HG03558 (cell line): ENCODE results near the gene M1AP.
"Not testable (repeated sequence)": the region's sequence is repeated elsewhere in the genome, so short reads cannot be mapped to it uniquely, and the experiment has no call there.

Source experiments
- ATAC-seq: cut with Tn5 transposase; IDR thresholded peaks from one replicate; pipeline ENCODE4 v1.9.1; 2021; ENCODE audit warnings: moderate number of reproducible peaks; ENCODE audit not compliant: unreplicated experiment; ENCODE audit errors: extremely low read depth

The M1AP gene

DNA sequence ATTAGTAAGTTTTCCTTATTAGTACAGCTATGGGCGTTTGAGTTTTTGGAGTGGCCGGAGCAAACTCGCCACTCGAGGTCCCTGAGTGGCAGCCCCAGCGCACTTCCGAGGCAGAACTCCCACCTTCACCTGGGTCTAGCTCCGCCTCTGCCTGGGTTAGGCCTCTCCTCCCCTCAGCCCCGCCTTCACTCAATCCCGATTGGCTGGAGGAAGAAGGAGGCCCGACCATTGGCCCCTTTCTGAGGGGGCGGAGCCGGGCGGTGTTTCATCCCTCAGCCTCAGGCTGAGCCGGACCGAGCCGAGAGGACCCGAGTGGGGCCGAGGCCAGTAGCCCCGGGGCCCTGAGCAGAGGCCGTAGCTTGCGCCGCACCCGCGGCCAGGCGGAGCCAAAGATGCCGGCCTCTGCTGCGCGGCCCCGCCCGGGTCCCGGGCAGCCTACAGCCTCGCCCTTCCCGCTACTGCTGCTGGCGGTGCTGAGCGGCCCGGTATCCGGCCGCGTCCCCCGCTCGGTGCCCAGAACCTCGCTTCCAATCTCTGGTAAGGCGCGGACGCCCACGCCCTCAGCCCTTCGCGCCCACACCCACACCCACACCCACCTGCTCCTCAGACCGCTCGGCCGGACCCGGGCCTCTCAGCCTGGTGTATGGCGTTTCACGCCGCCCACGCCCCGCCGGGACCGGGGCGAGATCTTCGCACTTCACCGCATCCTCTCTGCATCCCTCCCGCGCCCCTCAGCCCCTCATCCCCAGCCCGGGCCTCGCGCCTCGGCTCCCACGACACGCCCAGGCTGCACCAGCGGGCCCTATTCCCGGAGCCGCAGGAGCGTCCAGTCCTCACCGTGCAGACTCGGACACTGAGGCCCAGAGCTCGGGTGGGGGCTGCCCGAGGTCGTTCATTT, 6.1 kb upstream of the M1AP start, which contains the start of gene SEMA4F:
TSS of gene SEMA4F (plus strand) at position 263 of the 898 bp plus-strand sequence. CDS start at position 393, 130 bp downstream.
- peak; percentile 99 for ATAC-seq

- ATAC-seq = no peak
These were observed 5.5 kb upstream of the M1AP start for GRCh38 chr2:74653589-74653984.

GRCh38 chr2:74646834-74647482, 1.2 kb downstream of the M1AP start:
- no peak for ATAC-seq

DNA sequence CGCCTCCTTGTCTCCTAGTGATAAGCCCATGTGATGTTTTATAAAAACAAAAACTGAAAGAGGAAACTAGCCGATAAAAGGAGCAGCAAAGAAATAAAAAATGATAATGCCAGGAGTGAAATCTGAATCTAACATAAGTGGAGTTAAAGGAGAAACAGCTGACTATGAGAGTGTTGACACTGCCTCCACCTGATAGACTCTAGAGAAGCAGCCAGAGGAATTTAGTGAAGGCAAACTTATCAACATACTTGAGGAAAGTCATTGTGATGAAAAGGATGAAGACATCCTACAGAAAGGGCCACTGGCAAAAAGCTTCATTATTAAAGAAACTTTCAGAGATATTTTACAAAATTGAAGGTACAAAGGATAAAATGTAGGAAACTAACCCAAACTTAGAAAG, 1.9 kb downstream of the M1AP start:
- no peak for ATAC-seq

DNA sequence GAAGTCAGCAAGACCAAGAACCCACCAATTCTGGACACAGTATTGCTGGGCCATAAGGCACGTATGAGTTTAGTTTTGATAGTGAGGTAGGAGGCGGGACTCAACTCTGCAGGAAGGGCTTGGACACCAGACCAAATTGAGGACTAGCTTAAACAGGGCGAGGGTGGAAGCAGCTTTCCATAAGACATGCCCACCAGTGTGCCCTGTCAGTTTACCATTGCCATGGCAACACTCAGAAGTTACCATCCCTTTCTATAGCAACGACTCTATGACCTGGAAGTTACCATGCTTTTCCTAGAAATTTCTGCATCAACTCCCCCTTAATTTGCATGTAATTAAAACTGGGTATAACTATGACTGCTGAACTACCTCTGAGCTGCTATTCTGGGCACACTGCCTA, 2.8 kb downstream of the M1AP start:
- ATAC-seq = no peak

- no peak for ATAC-seq
These were observed 8.6 kb downstream of the M1AP start for GRCh38 chr2:74639550-74639949.

DNA sequence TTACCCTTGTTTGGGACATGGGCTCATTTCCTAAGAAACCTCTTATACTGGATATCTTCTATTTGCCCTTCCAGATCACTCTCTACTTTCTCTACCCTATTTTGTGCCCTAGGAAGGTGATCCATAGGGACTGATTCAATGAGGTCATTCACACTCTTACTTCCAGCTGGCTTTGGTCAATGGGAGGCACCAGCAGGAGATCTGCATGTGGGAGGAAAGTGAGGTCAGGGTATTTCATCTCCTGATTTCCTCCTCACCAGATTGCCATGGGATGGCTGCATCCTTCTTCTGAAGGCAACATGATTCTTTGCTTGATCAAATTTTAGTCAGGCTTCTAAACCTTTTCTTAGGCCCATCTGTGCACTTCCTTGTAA, 15.2 kb downstream of the M1AP start:
- no peak for ATAC-seq

GRCh38 chr2:74632209-74632938, 15.8 kb downstream of the M1AP start:
- ATAC-seq = no peak

GRCh38 chr2:74630454-74630853, 17.7 kb downstream of the M1AP start:
- not testable (repeated sequence) for ATAC-seq

GRCh38 chr2:74628538-74629105, 19.5 kb downstream of the M1AP start:
- no peak for ATAC-seq

DNA sequence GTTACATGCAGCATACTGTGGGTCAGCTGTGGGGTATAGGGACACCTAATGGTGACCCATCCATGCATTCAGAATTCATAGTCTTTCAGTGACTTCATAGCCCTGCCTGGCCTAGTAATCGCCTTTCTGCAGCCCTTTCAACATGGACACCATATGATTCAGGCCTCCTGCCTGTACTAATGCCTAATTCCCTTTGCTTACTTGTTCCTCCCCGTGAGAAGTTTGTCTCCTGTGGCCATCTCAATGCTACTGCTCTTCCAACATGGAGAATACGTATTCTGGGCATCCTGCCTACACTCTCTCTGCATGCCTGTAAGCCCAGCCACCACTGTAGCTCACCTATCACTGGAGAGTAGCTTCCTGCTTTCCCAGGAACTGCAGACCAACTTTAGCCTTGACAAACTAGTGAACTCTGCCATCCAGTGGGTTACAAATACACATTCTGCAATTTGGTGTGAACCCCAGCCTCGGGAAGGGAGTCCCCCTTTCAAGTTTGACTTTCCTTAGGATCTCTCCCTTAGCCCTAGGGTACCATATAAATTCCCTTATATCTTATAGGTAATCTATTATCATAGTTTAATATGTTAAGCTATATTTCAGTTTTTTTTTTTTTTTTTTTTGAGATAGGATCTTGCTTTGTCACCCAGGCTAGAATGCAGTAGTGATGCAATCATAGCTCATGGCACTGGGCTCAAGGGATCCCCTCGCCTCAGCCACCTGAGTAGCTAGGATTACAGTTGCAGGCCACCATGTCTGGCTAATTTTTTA, 22.3 kb downstream of the M1AP start:
- no peak for ATAC-seq

DNA sequence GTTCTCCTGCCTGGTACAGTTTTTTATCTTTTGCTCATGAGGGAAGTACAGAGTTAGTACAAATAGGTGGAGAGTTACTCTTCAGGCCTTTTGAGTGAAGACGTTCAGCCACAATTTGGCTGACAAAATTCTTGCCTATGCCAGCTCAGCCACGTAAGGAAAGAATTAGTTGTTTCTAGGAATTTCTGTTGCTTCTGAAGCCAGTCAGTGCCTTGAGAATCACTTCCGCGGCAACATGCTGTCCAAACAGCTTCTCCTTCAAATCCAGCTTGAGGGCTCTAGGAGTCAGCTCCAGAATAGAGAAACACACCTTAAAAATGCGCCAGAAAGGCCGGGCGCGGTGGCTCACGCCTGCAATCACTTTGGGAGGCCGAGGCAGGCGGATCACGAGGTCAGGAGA, 27.5 kb downstream of the M1AP start:
- ATAC-seq = no peak

DNA sequence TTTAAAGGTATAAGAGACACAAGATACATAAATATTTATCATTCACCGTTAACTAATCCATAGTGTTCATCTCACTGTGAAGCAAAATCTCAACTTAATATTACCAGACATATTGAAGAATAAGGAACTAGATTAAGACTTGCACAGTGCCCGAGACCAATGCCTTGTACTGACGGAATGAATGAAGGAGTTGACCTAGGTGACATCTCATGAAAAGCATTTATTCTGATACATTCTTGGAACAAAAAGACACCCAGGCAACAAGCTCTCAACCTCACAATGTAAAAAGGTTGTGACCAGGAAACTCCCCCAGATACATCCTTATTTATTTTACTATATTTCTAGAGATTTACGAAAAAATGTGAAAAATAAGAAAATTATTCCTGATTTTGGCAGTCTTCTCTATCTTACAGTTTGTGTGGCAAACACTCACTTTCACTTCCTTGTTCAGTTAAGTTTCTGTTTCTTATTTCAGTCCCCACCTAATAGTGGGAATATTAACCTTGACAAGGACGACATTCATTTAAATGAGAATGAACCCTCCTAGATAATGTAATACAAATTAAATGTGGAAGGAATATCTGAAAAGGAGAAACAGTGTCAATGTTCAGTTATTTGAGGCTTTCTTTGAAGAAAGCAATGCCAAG, 28.4 kb downstream of the M1AP start:
- ATAC-seq = no peak

- ATAC-seq = no peak
These were observed 29.6 kb downstream of the M1AP start for GRCh38 chr2:74618410-74619083.

- ATAC-seq = no peak
These were observed 31.0 kb downstream of the M1AP start for GRCh38 chr2:74617122-74617521.

GRCh38 chr2:74606927-74607326, 41.2 kb downstream of the M1AP start:
- no peak for ATAC-seq

DNA sequence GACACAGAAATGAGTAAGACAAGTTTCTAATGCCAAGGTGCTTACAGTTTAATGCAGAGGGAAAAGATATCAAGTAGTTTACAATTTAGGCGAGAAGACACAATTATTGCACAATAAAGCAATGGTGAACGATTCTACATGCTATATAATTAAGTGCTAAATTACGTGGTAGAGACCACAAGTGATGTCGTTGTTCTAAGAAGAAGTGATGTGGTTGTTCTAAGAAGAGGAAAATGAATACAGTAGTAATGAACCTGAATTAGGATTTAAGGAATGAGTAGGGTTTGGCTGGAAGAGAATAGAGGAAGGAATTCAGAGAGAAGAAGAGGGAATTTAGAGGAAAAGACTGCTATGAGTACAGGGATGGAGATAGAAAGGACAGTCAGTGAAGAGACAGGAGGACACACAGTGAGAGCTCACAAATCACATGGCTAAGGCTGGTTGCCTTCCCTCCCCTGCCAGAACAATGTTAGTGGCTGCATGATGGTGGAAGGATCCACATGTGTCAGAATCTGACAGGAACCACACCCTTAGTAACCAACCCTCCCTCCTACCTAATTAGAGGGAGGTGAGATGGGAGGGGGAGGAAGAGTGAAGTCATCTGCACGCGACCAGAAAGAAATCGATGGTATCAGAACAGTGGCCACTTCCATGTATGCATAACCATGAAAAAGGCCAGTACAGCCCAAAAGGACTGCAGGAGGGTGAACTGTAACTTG, 44.7 kb downstream of the M1AP start:
- ATAC-seq = no peak

- ATAC-seq = no peak
These were observed 45.4 kb downstream of the M1AP start for GRCh38 chr2:74602586-74603281.
